Ectodermal cell (in vitro differentiated cells): ENCODE data around the gene RFC2.
"Not testable (repeated sequence)": the region's sequence is repeated elsewhere in the genome, so short reads cannot be mapped to it uniquely, and the experiment has no call there.

ENCODE experiments used
- H3K27ac ChIP-seq: 2 replicates; pipeline ENCODE4 v1.7.0; 2013; ENCODE audit warnings: mild to moderate bottlenecking, low read depth, low read length; ENCODE audit not compliant: insufficient read depth, poor library complexity, severe bottlenecking
- H3K27me3 ChIP-seq: 2 replicates; pipeline ENCODE4 v1.7.0; 2013; ENCODE audit warnings: mild to moderate bottlenecking, low read length; ENCODE audit not compliant: insufficient read depth, control insufficient read depth, poor library complexity, severe bottlenecking
- H3K36me3 ChIP-seq: one replicate; pipeline ENCODE4 v1.7.0; 2013; ENCODE audit warnings: low read length; ENCODE audit not compliant: control insufficient read depth, insufficient read depth
- H3K4me1 ChIP-seq: one replicate; pipeline ENCODE4 v1.7.0; 2013; ENCODE audit warnings: low read length; ENCODE audit not compliant: control insufficient read depth, insufficient read depth
- H3K4me3 ChIP-seq: 2 replicates; pipeline ENCODE4 v1.7.0; 2013; ENCODE audit warnings: low read depth, low read length, control low read depth; ENCODE audit not compliant: insufficient read depth
- H3K9me3 ChIP-seq: 2 replicates; pipeline ENCODE4 v1.7.0; 2013; ENCODE audit warnings: mild to moderate bottlenecking, low read length, moderate library complexity; ENCODE audit not compliant: control insufficient read depth
- WGBS, 2 experiments: methylation state at CpG; one replicate each; pipeline ENCODE4 v1.1.7; 2013; ENCODE audit warnings: missing lambda C conversion rate in 2 of 2; 5-methylcytosine and 5-hydroxymethylcytosine counted together

RFC2 gene

DNA sequence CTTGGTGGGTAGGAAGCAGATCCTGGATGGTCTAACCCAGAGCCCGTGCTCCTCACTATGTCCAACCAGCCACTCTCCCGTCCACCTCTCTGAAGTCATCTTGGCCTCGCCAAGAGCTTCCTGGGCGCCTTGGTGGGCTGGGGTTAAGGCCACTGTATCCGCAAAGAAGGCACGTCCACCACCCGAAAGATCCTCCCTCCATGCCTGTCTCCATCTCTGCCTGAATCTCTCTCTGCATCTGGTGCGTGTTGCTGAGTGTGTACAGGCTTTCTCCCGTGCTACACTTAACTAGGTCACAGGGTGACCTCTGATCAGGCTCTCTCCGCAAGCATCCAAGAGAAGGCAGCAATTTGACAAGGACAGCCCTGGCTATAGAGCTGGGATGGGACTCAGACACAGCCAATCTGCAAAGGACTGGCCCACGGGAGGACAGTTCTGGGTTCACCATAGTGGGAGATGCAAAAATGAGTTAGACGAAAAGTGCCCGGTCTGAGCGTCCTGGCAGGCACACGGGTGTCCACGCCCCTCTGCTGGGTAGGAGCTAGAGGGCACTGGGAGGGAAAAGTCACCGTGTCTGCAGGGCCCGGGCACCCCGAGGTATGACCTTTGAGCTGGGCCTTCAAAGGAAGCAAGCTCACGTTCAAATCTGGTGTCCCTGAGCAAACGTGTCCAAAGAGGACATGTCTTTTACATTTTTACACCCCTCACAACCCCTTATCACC, 9.4 kb upstream of the RFC2 start:
- H3K9me3 ChIP-seq, result no peaks in the 10 kb centered on the region
- H3K27me3 ChIP-seq, result no peaks in the 10 kb centered on the region
- H3K4me1 ChIP-seq, result no peaks in the 10 kb centered on the region
- no peaks in the 10 kb centered on the region for H3K36me3 ChIP-seq
- H3K4me3 ChIP-seq, result no peak overlapping the region
- 92% methylated on average over 21 of the region's 21 CpGs for WGBS, 2 experiments
- no peak overlapping the region for H3K27ac ChIP-seq

- WGBS, 2 experiments, result 87 to 88% methylated on average over 20 of the region's 20 CpGs
- no peak overlapping the region for H3K27ac ChIP-seq
- H3K36me3 ChIP-seq, result no peaks in the 10 kb centered on the region
- no peak overlapping the region for H3K4me3 ChIP-seq
- no peaks in the 10 kb centered on the region for H3K9me3 ChIP-seq
- no peaks in the 10 kb centered on the region for H3K4me1 ChIP-seq
- no peaks in the 10 kb centered on the region for H3K27me3 ChIP-seq
These were observed 8.6 kb upstream of the RFC2 start for GRCh38 chr7:74262639-74263398.

DNA sequence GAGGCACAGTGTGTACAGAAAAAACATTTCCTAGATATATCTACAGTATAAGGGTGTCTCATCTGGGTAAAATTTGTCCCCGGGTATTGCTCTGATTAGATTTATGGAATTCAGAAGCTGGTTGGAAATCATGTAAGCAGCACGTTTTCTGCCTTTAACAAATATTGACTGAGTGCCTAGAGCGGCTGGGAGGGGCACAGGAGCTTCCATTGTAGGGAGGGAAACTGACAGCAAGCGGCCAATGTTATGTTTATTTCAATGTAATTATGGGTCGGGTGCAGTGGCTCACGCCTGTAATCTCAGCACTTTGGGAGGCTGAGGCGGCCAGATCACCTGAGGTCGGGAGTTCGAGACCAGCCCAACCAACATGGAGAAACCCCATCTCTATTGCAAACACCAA, 4.4 kb upstream of the RFC2 start:
- H3K27ac ChIP-seq, result no peak overlapping the region
- 85 to 86% methylated on average over 9 of the region's 9 CpGs for WGBS, 2 experiments
- no peaks in the 10 kb centered on the region for H3K9me3 ChIP-seq
- no peaks in the 10 kb centered on the region for H3K27me3 ChIP-seq
- no peak overlapping the region for H3K4me3 ChIP-seq
- H3K36me3 ChIP-seq, result no peaks in the 10 kb centered on the region
- H3K4me1 ChIP-seq, result no peaks in the 10 kb centered on the region

DNA sequence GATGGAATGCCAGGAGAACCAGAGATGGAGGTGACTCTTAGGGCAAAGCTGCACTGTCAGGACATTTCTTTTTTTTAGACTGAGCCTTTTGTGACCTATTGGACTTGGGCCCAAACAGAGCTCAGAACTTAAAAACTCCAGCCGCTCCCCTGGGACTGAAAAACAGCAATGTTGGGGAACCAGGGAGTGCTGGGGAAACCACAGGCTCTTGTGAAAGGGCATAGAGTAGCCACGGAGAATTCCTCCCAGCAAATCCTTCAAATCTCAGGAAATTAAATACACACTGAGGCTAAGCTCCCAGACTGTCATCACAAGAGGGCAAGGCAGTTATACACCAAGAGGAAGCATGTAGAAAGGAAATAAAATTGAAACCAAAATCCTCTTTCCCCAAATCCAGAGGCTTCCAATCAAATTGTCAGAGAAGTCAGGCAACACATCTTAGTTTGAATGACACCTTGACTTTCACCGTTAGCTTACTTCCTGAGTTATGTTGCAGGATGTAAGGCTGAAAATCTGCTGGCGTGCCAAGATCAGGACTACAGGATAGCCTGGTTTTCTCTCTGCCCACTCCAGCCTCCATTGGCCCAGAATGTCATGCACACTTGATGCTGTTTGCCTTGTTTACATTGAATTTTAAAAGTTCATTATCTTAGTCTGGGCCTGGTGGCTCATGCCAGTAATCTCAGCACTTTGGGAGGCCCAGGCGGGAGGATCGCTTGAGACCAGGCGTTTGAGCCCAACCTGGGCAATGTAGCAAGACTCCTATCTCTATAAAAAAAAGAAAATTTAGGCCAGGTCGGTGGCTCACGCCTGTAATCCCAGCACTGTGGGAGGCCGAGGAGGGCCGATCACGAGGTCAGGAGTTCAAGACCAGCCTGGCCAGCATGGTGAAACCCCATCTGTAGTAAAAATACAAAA, 2.6 kb upstream of the RFC2 start:
- H3K27ac ChIP-seq, result no peak overlapping the region
- H3K4me1 ChIP-seq, result no peaks in the 10 kb centered on the region
- no peaks in the 10 kb centered on the region for H3K9me3 ChIP-seq
- H3K36me3 ChIP-seq, result no peaks in the 10 kb centered on the region
- 92 to 94% methylated on average over 12 of the region's 12 CpGs for WGBS, 2 experiments
- H3K27me3 ChIP-seq, result no peaks in the 10 kb centered on the region
- H3K4me3 ChIP-seq, result no peak overlapping the region

- not testable (repeated sequence) for H3K27ac ChIP-seq, H3K4me1 ChIP-seq, H3K9me3 ChIP-seq, H3K27me3 ChIP-seq, H3K36me3 ChIP-seq
- WGBS, 2 experiments, result 98% methylated on average over 6 of the region's 6 CpGs
- H3K4me3 ChIP-seq, result peak overlapping the region; percentile 73
These were observed 1.3 kb upstream of the RFC2 start for GRCh38 chr7:74255461-74255860.

- Histone ChIP-seq H3K27me3 (no peaks in the 10 kb centered on the region), H3K4me1 (no peaks in the 10 kb centered on the region), H3K27ac (peak overlapping the region; percentile 11), H3K9me3 (no peaks in the 10 kb centered on the region), H3K4me3 (peak overlapping the region; percentile 73), H3K36me3 (peaks cover 11% of the 10 kb centered on the region)
- 36 to 39% methylated on average over 20 of the region's 20 CpGs for WGBS, 2 experiments
These were observed 720 bp upstream of the RFC2 start for GRCh38 chr7:74254858-74255379.

- Histone ChIP-seq H3K9me3 (no peaks in the 10 kb centered on the region), H3K27me3 (no peaks in the 10 kb centered on the region), H3K4me3 (peak overlapping the region; percentile 73), H3K36me3 (peaks cover 11% of the 10 kb centered on the region), H3K27ac (peak overlapping the region; percentile 66), H3K4me1 (no peaks in the 10 kb centered on the region)
- WGBS, 2 experiments, result 1% methylated on average over 8 to 9 of the region's 10 CpGs
These were observed 417 bp downstream of the RFC2 start for GRCh38 chr7:74253835-74254128.

GRCh38 chr7:74253331-74253730, 868 bp downstream of the RFC2 start:
- WGBS, 2 experiments, result 82 to 87% methylated on average over 7 of the region's 7 CpGs
- H3K27ac ChIP-seq, result no peak overlapping the region

DNA sequence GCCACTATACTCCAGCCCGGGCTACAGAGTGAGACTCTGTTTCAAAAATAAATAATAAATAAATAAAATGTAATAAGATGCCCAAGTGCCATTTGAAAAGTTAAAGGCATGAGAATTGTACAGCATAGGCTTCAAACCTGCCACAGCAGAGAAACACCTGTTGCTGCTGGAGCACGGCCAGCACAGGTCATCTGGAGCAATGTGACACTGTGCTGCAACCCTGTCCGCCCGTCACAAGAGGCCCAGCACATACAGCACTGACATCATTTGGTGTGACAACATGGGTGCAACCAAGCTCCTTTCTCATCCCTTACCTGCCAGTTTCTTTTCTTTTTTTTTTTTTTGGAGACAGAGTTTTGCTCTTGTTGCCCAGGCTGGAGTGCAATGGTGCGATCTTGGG, 1.3 kb downstream of the RFC2 start:
- Histone ChIP-seq H3K9me3 (no peaks in the 10 kb centered on the region), H3K4me3 (peak overlapping the region; percentile 73), H3K36me3 (peaks cover 16% of the 10 kb centered on the region), H3K4me1 (no peaks in the 10 kb centered on the region), H3K27ac (no peak overlapping the region), H3K27me3 (no peaks in the 10 kb centered on the region)
- WGBS, 2 experiments, result 93% methylated on average over 4 of the region's 5 CpGs

More at GRCh38 chr7:74253331-74253730, 868 bp downstream of the RFC2 start:
- Histone ChIP-seq H3K4me1 (no peaks in the 10 kb centered on the region), H3K27me3 (no peaks in the 10 kb centered on the region), H3K36me3 (peaks cover 11% of the 10 kb centered on the region), H3K9me3 (no peaks in the 10 kb centered on the region), H3K4me3 (peak overlapping the region; percentile 73)

GRCh38 chr7:74249058-74249457, 5.1 kb downstream of the RFC2 start:
- H3K27me3 ChIP-seq, H3K9me3 ChIP-seq, H3K4me3 ChIP-seq, H3K27ac ChIP-seq, H3K4me1 ChIP-seq: not testable (repeated sequence)
- 94% methylated on average over 10 of the region's 10 CpGs for WGBS, 2 experiments
- H3K36me3 ChIP-seq, result peaks cover 37% of the 10 kb centered on the region
